NCI-H510A treated with DMSO at 0.1 percent for 48 hours (cell line): ENCODE data around the gene ADCK2.
"Not testable (repeated sequence)": the region's sequence is repeated elsewhere in the genome, so short reads cannot be mapped to it uniquely, and the experiment has no call there.

Source experiments
- DNase-seq: peaks from one replicate; lab custom pipeline; 2025; lab: John Stamatoyannopoulos, UW

Gene ADCK2

GRCh38 chr7:140645166-140645900 is 27.4 kb upstream of the ADCK2 start:
- no peak for DNase-seq

- peak; percentile 48 for DNase-seq
These were observed 25.7 kb upstream of the ADCK2 start for GRCh38 chr7:140646931-140647647.

GRCh38 chr7:140649556-140650205 is 23.1 kb upstream of the ADCK2 start:
- DNase-seq: no peak

- DNase-seq: no peak
These were observed 22.4 kb upstream of the ADCK2 start for GRCh38 chr7:140650367-140650766.

GRCh38 chr7:140653319-140654108 is 19.2 kb upstream of the ADCK2 start:
- peak; percentile 52 for DNase-seq

- DNase-seq: no peak
These were observed 18.7 kb upstream of the ADCK2 start for GRCh38 chr7:140654109-140654387.

GRCh38 chr7:140654661-140655060 is 18.1 kb upstream of the ADCK2 start:
- DNase-seq: no peak

- DNase-seq: no peak
These were observed 17.0 kb upstream of the ADCK2 start for GRCh38 chr7:140655511-140656408.

- DNase-seq: peak; percentile 65
These were observed 15.9 kb upstream of the ADCK2 start for GRCh38 chr7:140656548-140657515.

- DNase-seq: no peak
These were observed 14.9 kb upstream of the ADCK2 start for GRCh38 chr7:140657891-140658290.

- DNase-seq: no peak
These were observed 12.9 kb upstream of the ADCK2 start for GRCh38 chr7:140659856-140660255.

GRCh38 chr7:140661124-140661523 is 11.6 kb upstream of the ADCK2 start:
- DNase-seq: no peak

- not testable (repeated sequence) for DNase-seq
These were observed 9.8 kb upstream of the ADCK2 start for GRCh38 chr7:140662938-140663337.

GRCh38 chr7:140667476-140667875 is 5.3 kb upstream of the ADCK2 start:
- no peak for DNase-seq

GRCh38 chr7:140668641-140669040 is 4.1 kb upstream of the ADCK2 start:
- DNase-seq: no peak

GRCh38 chr7:140669352-140669751 is 3.4 kb upstream of the ADCK2 start:
- DNase-seq: no peak

- DNase-seq: not testable (repeated sequence)
These were observed 2.9 kb upstream of the ADCK2 start for GRCh38 chr7:140669862-140670261.

GRCh38 chr7:140670343-140670935 is 2.3 kb upstream of the ADCK2 start:
- DNase-seq: no peak

- DNase-seq: no peak
These were observed 779 bp upstream of the ADCK2 start for GRCh38 chr7:140671966-140672365.
